Glutamatergic neuron (in vitro differentiated cells): Measurements from ENCODE around the gene MTM1. TPM values are rescaled to one million over a fixed set of nuclear protein-coding genes. Genes with fewer than 3 reads are reported as not detected.

Experiments
- DNase-seq: peaks from one replicate; pipeline ENCODE4 v3.0.0; 2022
- H3K27ac Mint-ChIP-seq: one replicate; pipeline ENCODE4 v1.8.0; 2020; ENCODE audit warnings: mild to moderate bottlenecking, mixed read lengths, inconsistent platforms; ENCODE audit not compliant: unreplicated experiment
- H3K27me3 Mint-ChIP-seq: one replicate; pipeline ENCODE4 v1.8.0; 2020; ENCODE audit warnings: mild to moderate bottlenecking, moderate library complexity, mixed read lengths, inconsistent platforms; ENCODE audit not compliant: unreplicated experiment
- H3K36me3 Mint-ChIP-seq: one replicate; pipeline ENCODE4 v1.8.0; 2020; ENCODE audit warnings: mild to moderate bottlenecking, mixed read lengths, inconsistent platforms; ENCODE audit not compliant: unreplicated experiment
- H3K4me1 Mint-ChIP-seq: one replicate; pipeline ENCODE4 v1.8.0; 2020; ENCODE audit warnings: mild to moderate bottlenecking, low read depth, mixed read lengths, inconsistent platforms; ENCODE audit not compliant: unreplicated experiment
- H3K4me3 Mint-ChIP-seq: one replicate; pipeline ENCODE4 v1.8.0; 2020; ENCODE audit warnings: mild to moderate bottlenecking, mixed read lengths, inconsistent platforms; ENCODE audit not compliant: unreplicated experiment
- H3K9me3 Mint-ChIP-seq: one replicate; pipeline ENCODE4 v1.8.0; 2020; ENCODE audit warnings: mild to moderate bottlenecking, moderate library complexity, mixed read lengths, inconsistent platforms; ENCODE audit not compliant: unreplicated experiment
- CTCF ChIP-seq: fragments of 200-600 bp; sonication (generic); IDR thresholded peaks from one replicate; pipeline ENCODE4 v1.5.0; 2021; ENCODE audit not compliant: partially characterized antibody, unreplicated experiment
- total RNA-seq: library from RNA; stranded (reverse); fragmentation: NEBNext Ultra II Directional; extraction: Animal tissue kit (Norgen Biotek cat#: 25700); gene quantifications from one replicate; pipeline ENCODE4 v1.2.1, GENCODE V29; 2021; ENCODE audit not compliant: unreplicated experiment

Gene MTM1
- total RNA-seq, 1 donor from 2014 or later = 7.4 TPM

DNA sequence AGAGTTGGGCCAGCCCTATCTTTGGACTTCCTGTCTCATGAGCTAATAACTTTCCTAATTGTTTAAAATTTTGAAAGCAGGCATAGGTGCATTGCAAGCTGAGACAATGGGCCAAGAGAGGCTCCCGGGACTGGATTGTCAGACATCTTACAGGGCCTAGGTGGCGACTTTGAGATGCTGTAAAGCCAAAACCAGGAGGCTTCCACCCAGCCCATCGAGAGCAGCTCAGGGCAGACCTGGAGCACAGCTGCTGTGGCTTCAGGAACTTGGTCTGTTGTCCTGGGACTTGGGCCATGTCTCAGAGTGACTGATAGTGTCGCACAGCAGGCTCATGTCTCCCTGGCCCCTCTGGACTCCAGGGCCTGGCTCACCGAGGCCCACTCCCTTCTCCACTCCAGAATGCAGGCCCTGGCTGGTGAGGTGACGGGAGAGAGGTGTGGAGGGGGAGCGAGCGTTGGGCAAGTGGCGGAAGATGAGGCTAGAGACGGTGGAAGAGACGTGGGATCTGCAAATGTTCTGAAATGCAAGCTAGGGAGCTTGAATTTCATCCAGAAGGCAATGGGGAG is 24.1 kb upstream of the MTM1 start:
- Mint-ChIP-seq H3K4me3 (no peak overlapping the region), H3K27me3 (no peaks in the 10 kb centered on the region), H3K36me3 (no peaks in the 10 kb centered on the region), H3K27ac (no peak overlapping the region), H3K9me3 (peaks cover 3% of the 10 kb centered on the region), H3K4me1 (no peaks in the 10 kb centered on the region)
- TF ChIP-seq CTCF = no peak
- no peak for DNase-seq

DNA sequence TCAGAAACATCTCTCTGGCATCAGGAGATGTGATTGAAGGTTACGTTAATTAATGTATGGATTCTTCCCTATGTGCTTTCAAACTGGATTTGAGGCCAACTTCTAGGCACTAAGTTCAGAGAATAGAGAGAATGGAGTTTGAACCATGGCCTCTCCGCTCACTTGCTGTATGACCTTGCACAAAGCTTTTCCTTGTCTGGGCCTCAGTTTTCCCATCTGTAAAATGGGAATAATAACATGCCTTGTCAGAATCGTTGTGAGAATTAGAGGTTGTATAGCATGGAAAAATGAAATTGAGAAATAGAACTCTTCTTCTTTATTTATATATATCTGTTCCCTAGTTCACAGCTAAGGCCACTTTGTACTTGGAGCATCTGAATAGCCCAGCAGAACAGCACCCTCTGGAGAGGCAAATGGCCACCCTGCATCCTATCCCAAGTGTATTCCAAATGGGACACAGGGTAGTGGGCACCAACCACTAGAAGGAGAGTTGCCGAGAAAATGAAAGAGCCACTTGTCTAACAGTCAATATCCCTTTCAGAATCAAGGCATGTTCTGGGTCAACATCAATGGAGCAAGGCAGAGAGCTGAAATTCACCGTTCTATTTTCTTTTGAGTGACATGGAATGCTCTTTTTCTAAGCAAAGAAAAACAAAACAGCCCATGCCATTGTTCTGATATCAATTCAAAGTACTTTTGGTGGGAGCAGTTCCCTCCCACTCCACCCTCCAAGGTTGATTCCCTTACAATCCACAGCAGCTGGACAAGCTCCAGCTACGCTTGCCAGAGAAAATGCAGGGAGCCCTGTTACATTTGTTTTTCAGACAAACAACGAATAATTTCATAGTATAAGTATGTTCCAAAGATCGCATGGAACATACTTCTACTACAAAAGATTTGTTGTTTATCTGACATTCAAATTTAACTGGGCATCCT is 23.3 kb upstream of the MTM1 start:
- Mint-ChIP-seq H3K27me3 (no peaks in the 10 kb centered on the region), H3K27ac (no peak overlapping the region), H3K4me1 (no peaks in the 10 kb centered on the region), H3K36me3 (no peaks in the 10 kb centered on the region), H3K4me3 (no peak overlapping the region), H3K9me3 (peaks cover 3% of the 10 kb centered on the region)
- no peak for DNase-seq
- TF ChIP-seq CTCF = no peak

DNA sequence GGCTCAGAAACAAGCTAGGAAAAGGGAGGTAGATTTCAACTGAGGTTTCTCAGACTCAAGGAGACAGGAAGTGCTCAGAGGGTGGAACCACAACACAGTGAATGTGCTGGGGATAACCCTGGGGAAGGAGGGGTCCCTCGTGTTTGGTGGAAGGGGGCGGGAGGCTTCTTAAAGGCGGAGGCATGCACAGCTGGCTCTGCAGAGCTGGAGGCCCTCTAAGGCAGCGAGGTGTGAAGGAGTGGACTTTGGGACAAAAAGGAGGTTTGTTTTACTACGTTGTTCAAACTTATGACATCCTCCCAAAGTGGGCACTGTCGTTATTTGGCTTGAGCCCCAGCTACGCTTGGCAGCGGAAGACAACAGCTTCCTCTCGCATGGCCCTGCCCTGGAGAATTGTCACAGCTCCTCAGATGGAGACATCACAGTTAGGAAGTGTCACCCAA is 21.7 kb upstream of the MTM1 start:
- no peaks in the 10 kb centered on the region for H3K36me3 Mint-ChIP-seq
- H3K4me3 Mint-ChIP-seq = peak overlapping the region; percentile 49
- peaks cover 3% of the 10 kb centered on the region for H3K9me3 Mint-ChIP-seq
- H3K27ac Mint-ChIP-seq = no peak overlapping the region
- no peak for TF ChIP-seq CTCF
- no peak for DNase-seq
- H3K27me3 Mint-ChIP-seq = no peaks in the 10 kb centered on the region
- no peaks in the 10 kb centered on the region for H3K4me1 Mint-ChIP-seq

DNA sequence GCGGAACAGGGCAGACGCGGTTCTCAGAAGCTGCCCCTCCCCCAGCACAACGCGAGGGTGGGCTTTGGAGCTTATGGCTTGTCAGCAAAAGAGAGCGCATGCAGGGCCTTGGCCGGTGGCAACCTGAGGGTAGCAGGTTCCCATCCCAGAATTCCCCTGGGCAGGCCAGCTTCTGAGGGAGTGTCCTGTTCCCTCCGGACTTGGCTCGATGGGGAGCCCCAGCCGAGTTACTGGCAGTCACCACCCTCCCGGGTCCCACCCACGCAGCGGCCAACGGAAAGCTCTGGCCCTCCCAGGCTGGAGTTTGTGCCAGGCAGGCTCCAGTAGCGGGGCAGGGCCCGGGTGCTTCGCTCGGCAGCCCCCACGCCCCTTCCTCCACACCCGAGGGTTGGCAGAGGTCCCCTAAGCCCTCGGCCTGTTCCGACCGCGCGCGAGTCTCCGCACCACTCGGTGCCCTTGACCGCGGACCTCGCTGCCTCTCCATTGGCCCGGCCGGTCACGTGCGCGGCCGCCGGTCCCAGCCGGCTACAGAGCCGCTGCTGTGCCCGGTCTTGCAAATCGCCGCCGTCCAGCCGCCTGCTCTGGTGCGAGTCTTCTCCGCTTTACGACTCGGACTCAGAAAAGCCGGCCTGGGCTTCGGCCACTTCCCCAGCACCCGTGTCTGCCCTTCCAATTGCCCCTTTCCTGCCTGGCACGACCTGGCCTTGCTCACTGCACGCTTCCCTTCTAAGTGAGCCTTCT is 20.9 kb upstream of the MTM1 start:
- TF ChIP-seq CTCF = no peak
- Mint-ChIP-seq H3K4me1 (no peaks in the 10 kb centered on the region), H3K36me3 (no peaks in the 10 kb centered on the region), H3K27me3 (no peaks in the 10 kb centered on the region), H3K9me3 (peaks cover 3% of the 10 kb centered on the region), H3K27ac (no peak overlapping the region), H3K4me3 (peak overlapping the region; percentile 76)
- DNase-seq = peak; percentile 67

GRCh38 chrX:150548251-150548650 is 20.2 kb upstream of the MTM1 start:
- H3K27ac Mint-ChIP-seq = no peak overlapping the region
- DNase-seq = no peak
- no peaks in the 10 kb centered on the region for H3K27me3 Mint-ChIP-seq
- no peak for TF ChIP-seq CTCF
- peak overlapping the region; percentile 76 for H3K4me3 Mint-ChIP-seq
- H3K4me1 Mint-ChIP-seq = no peaks in the 10 kb centered on the region
- H3K9me3 Mint-ChIP-seq = peaks cover 3% of the 10 kb centered on the region
- H3K36me3 Mint-ChIP-seq = no peaks in the 10 kb centered on the region
